PC-3 (cell line): ENCODE results near the gene POLR2H. TPM values are rescaled to one million over a fixed set of nuclear protein-coding genes. Genes with fewer than 3 reads are reported as not detected.

Experiments used
- ATAC-seq: fragments of 200-7000 bp; cut with Tn5 transposase; 2 replicates; pipeline ENCODE4 v1.9.1; 2020; ENCODE audit warnings: mild to moderate bottlenecking, moderate library complexity
- BruUV-seq: library from RNA; stranded (reverse); fragments of 400-500 nt; replicated peaks from 2 replicates; lab custom pipeline; 2021; lab: Mats Ljungman, UMichigan
- CTCF ChIA-PET: fragments of 300-600 bp; sonication (Branson Sonifier 250); formaldehyde crosslinking; loops from one replicate; lab custom pipeline; 2022; ENCODE audit warnings: antibody characterized with exemption; lab: Charles Lee
- POLR2A ChIA-PET: fragments of 300-600 bp; sonication (Branson Sonifier 250); formaldehyde crosslinking; loops from one replicate; lab custom pipeline; 2022; ENCODE audit warnings: antibody characterized with exemption; ENCODE audit not compliant: unreplicated experiment; lab: Charles Lee
- DNase-seq: peaks from one replicate; pipeline ENCODE4 v3.0.0-alpha.2; 2015
- H2AFZ ChIP-seq: fragments of 300-600 bp; sonication (generic); 2 replicates; pipeline ENCODE4 v1.6.0; 2016; ENCODE audit warnings: antibody characterized with exemption, low read length
- H3F3A ChIP-seq: fragments of 300-600 bp; sonication (generic); one replicate; pipeline ENCODE4 v1.6.0; 2017; ENCODE audit warnings: antibody characterized with exemption, low read length, control low read depth, mild to moderate bottlenecking; ENCODE audit not compliant: unreplicated experiment
- H3K27ac ChIP-seq: fragments of 300-600 bp; sonication (generic); 2 replicates; pipeline ENCODE4 v1.5.1; 2016; ENCODE audit warnings: mild to moderate bottlenecking, low read length
- H3K27me3 ChIP-seq: fragments of 300-600 bp; sonication (generic); 2 replicates; pipeline ENCODE4 v1.6.1; 2016; ENCODE audit warnings: low read length, mixed read lengths
- H3K36me3 ChIP-seq: fragments of 300-600 bp; sonication (generic); 2 replicates; pipeline ENCODE4 v1.6.1; 2016; ENCODE audit warnings: low read depth, mixed run types, low read length, mixed read lengths
- H3K4me1 ChIP-seq: fragments of 300-600 bp; sonication (generic); 2 replicates; pipeline ENCODE4 v1.5.1; 2016; ENCODE audit warnings: low read length; ENCODE audit not compliant: insufficient read depth
- H3K4me2 ChIP-seq: fragments of 300-600 bp; sonication (generic); 2 replicates; pipeline ENCODE4 v1.6.0; 2016; ENCODE audit warnings: low read length
- H3K4me3 ChIP-seq: fragments of 300-600 bp; sonication (generic); 2 replicates; pipeline ENCODE4 v1.5.1; 2016; ENCODE audit warnings: mild to moderate bottlenecking, low read length, mixed read lengths
- H3K79me2 ChIP-seq: fragments of 300-600 bp; sonication (generic); 2 replicates; pipeline ENCODE4 v1.6.1; 2017; ENCODE audit warnings: low read length, mixed read lengths
- H3K9ac ChIP-seq: fragments of 300-600 bp; sonication (generic); 2 replicates; pipeline ENCODE4 v1.6.0; 2016; ENCODE audit warnings: mild to moderate bottlenecking, low read length
- H3K9me2 ChIP-seq: fragments of 300-600 bp; sonication (generic); replicated peaks from 2 replicates; pipeline ENCODE4 v1.6.1; 2016; ENCODE audit warnings: mixed run types, low read length, mixed read lengths
- H3K9me3 ChIP-seq: fragments of 300-600 bp; sonication (generic); 2 replicates; pipeline ENCODE4 v1.6.1; 2016; ENCODE audit warnings: low read length, mixed read lengths
- H4K20me1 ChIP-seq: fragments of 300-600 bp; sonication (generic); 2 replicates; pipeline ENCODE4 v1.6.1; 2016; ENCODE audit warnings: low read length, mixed read lengths
- EZH2 ChIP-seq: fragments of 300-600 bp; sonication (generic); IDR thresholded peaks from one replicate; pipeline ENCODE4 v1.6.1; 2017; ENCODE audit warnings: antibody characterized with exemption, mild to moderate bottlenecking, low read length; ENCODE audit not compliant: unreplicated experiment
- EZH2phosphoT487 ChIP-seq: fragments of 300-600 bp; sonication (generic); IDR thresholded peaks from 2 replicates; pipeline ENCODE4 v1.6.1; 2018; ENCODE audit warnings: mild to moderate bottlenecking, antibody characterized with exemption, low read length, borderline replicate concordance
- intact Hi-C: fragments of 100-400 bp; cut with micrococcal nuclease; formaldehyde crosslinking; loops from 2 replicates; pipeline ENCODE4 v1.9.0; 2023
- total RNA-seq: library from RNA; depleted of rRNA; stranded (reverse); fragments of >200 nt; gene quantifications from 2 replicates; pipeline ENCODE4 v1.2.3, GENCODE V29; 2014
- TF ChIP-seq, protein P1 (sequence below): fragments of 300-600 bp; sonication (generic); conservative IDR thresholded peaks from 2 replicates; pipeline ENCODE4 v1.5.1; 2017; ENCODE audit warnings: antibody characterized with exemption, low read depth, mild to moderate bottlenecking, low read length

The POLR2H gene
- total RNA-seq, 1 experiment from 2014 or later, result 193 TPM

DNA sequence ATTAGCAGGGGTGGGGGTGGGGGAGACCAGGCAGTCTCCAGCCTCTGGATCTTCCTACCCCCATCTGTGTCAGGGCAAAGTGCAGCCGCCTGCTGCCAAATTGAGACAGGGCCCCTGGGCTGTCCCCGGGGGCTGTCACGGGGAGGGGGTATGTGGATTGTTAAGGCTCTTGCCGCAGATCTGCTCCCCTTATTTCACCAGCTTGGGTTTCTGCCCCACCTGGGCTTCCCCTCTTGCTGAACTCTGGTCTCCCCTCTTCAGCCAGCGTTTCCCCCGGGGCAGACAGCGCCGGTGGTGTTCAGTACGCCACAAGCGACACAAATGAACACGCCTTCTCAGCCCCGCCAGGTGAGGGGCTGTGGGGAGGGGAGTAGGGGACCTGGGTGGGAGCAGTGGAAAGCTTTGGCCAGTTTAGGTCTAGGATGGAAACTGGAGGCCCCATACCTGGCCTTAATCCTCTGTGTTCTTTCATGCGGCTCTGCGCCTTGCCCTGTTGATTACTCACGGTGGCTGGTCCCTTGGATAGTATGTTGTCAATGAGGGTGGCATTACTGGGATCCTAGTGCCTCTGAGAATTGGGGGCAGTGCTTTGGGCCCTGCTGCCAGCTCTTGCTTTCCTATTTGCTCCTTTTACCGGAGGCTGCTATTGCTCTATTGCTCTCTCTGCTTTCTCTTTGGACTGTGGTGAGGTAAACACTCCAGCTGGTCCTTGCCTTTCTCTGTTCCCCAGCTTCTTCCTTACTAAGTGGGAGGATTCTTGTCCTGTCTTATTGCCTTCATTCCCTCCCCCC lies 45.4 kb upstream of the POLR2H start:
- H3K9me3 ChIP-seq, result no peaks in the 10 kb centered on the region
- TF ChIP-seq EZH2phosphoT487 (no peak), EZH2 (no peak)
- TF ChIP-seq, protein P1, sequence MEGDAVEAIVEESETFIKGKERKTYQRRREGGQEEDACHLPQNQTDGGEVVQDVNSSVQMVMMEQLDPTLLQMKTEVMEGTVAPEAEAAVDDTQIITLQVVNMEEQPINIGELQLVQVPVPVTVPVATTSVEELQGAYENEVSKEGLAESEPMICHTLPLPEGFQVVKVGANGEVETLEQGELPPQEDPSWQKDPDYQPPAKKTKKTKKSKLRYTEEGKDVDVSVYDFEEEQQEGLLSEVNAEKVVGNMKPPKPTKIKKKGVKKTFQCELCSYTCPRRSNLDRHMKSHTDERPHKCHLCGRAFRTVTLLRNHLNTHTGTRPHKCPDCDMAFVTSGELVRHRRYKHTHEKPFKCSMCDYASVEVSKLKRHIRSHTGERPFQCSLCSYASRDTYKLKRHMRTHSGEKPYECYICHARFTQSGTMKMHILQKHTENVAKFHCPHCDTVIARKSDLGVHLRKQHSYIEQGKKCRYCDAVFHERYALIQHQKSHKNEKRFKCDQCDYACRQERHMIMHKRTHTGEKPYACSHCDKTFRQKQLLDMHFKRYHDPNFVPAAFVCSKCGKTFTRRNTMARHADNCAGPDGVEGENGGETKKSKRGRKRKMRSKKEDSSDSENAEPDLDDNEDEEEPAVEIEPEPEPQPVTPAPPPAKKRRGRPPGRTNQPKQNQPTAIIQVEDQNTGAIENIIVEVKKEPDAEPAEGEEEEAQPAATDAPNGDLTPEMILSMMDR, result no peak
- peak overlapping the region; percentile 90 for H3K27ac ChIP-seq
- H2AFZ ChIP-seq, result no peak overlapping the region
- H4K20me1 ChIP-seq, result peaks cover 56% of the 10 kb centered on the region
- peaks cover 63% of the 10 kb centered on the region for H3K79me2 ChIP-seq
- H3K4me2 ChIP-seq, result peak overlapping the region; percentile 96
- intact Hi-C loops, result loop anchor here (2.0 kb wide), 1 partner anchor 19 kb away; no protein-coding TSS in a partner anchor
- H3K36me3 ChIP-seq, result peaks cover 34% of the 10 kb centered on the region
- BruUV-seq, result no TSS peak
- no peaks in the 10 kb centered on the region for H3K9me2 ChIP-seq
- H3K4me3 ChIP-seq, result peak overlapping the region; percentile 100
- H3K9ac ChIP-seq, result peak overlapping the region; percentile 100
- CTCF ChIA-PET, result no interaction called here
- H3F3A ChIP-seq, result peaks cover 5% of the 10 kb centered on the region
- POLR2A ChIA-PET, result interaction anchor here (0.5 to 0.6 kb wide), 2 partner anchors 27 to 35 kb away, joined by 5 to 19 read pairs; no protein-coding TSS in a partner anchor
- H3K4me1 ChIP-seq, result peaks cover 45% of the 10 kb centered on the region
- no peaks in the 10 kb centered on the region for H3K27me3 ChIP-seq
- peak; percentile 32 for DNase-seq
- ATAC-seq, result no peak

DNA sequence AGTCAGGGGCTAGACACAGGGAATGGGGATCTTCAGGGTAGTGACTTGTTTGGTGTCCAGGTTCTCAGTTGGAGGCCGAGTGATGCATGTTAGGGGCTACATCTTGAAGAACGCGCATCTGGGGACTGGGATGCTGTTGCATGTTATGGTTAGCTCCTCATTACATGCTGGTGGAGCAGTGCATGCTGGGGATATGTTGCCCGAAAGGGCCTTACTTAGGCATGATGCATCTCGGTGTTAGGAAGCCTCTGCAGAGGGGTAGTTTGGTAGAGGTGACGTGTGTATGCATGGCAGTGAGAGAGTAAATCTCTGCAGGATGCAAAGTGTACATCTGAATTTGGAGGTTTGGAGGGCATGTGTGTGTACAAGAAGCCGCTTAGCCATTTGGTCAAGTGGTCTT lies 44.7 kb upstream of the POLR2H start:
- no TSS peak for BruUV-seq
- ATAC-seq (no peak), DNase-seq (no peak)
- Histone ChIP-seq H3K27ac (no peak overlapping the region), H3K79me2 (peaks cover 70% of the 10 kb centered on the region), H3K9me2 (no peaks in the 10 kb centered on the region), H3K9ac (peak overlapping the region; percentile 100), H3K4me1 (peaks cover 45% of the 10 kb centered on the region), H4K20me1 (peaks cover 63% of the 10 kb centered on the region), H3K9me3 (no peaks in the 10 kb centered on the region), H3K4me3 (peak overlapping the region; percentile 100), H3K36me3 (peaks cover 42% of the 10 kb centered on the region), H2AFZ (no peak overlapping the region), H3F3A (no peaks in the 10 kb centered on the region), H3K4me2 (peak overlapping the region; percentile 96), H3K27me3 (no peaks in the 10 kb centered on the region)
- POLR2A ChIA-PET, result interaction anchor here (0.6 kb wide), 1 partner anchor 1460 kb away, joined by 3 read pairs; no protein-coding TSS in a partner anchor
- CTCF ChIA-PET, result no interaction called here
- no peak for TF ChIP-seq EZH2
- no peak for TF ChIP-seq EZH2phosphoT487
- TF ChIP-seq, protein P1, result no peak
- intact Hi-C loops, result no loop called here

DNA sequence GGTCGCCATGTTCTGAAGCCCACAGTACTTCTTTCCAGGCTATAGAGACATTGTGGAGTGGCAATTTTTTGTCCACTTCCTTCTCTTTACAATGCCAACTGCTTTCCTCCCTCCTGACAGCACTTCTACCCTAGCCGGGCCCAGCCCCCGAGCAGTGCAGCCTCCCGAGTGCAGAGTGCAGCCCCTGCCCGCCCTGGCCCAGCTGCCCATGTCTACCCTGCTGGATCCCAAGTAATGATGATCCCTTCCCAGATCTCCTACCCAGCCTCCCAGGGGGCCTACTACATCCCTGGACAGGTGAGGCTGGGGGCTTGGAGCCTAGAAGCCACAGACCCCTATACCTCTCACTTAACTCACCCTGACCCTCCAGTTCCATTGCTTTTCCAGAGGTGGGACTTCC lies 44.3 kb upstream of the POLR2H start:
- Histone ChIP-seq H3K27ac (no peak overlapping the region), H3K4me3 (peak overlapping the region; percentile 100), H3K4me2 (peak overlapping the region; percentile 96), H3F3A (no peaks in the 10 kb centered on the region), H3K9ac (0 out of 2 replicates have a peak overlapping the region, but pooled peaks have one; percentile 100), H3K79me2 (peaks cover 74% of the 10 kb centered on the region), H3K9me2 (no peaks in the 10 kb centered on the region), H3K27me3 (no peaks in the 10 kb centered on the region), H4K20me1 (peaks cover 67% of the 10 kb centered on the region), H3K9me3 (no peaks in the 10 kb centered on the region), H2AFZ (no peak overlapping the region), H3K4me1 (peaks cover 45% of the 10 kb centered on the region), H3K36me3 (peaks cover 46% of the 10 kb centered on the region)
- no peak for DNase-seq
- ChIA-PET POLR2A (interaction anchor here (0.6 kb wide), 1 partner anchor 1460 kb away, joined by 3 read pairs; no protein-coding TSS in a partner anchor), CTCF (no interaction called here)
- intact Hi-C loops, result no loop called here
- TF ChIP-seq, protein P1, result no peak
- TF ChIP-seq EZH2phosphoT487, result no peak
- no peak for TF ChIP-seq EZH2
- BruUV-seq, result no TSS peak
- ATAC-seq, result no peak
